Fibroblast of gingiva (primary cell): ENCODE data around the gene ALG14.

Experiments
- DNase-seq: peaks from one replicate; pipeline ENCODE4 v3.0.0-alpha.2; 2011; ENCODE audit warnings: low read depth

ALG14 gene

GRCh38 chr1:94980582-94981574 lies 91.9 kb downstream of the ALG14 start:
- DNase-seq, result peak; percentile 65

GRCh38 chr1:94979656-94980581 lies 92.8 kb downstream of the ALG14 start:
- no peak for DNase-seq

GRCh38 chr1:94979131-94979530 lies 93.6 kb downstream of the ALG14 start:
- DNase-seq, result no peak

- DNase-seq, result no peak
Observed at GRCh38 chr1:94978401-94978800, 94.3 kb downstream of the ALG14 start.

DNA sequence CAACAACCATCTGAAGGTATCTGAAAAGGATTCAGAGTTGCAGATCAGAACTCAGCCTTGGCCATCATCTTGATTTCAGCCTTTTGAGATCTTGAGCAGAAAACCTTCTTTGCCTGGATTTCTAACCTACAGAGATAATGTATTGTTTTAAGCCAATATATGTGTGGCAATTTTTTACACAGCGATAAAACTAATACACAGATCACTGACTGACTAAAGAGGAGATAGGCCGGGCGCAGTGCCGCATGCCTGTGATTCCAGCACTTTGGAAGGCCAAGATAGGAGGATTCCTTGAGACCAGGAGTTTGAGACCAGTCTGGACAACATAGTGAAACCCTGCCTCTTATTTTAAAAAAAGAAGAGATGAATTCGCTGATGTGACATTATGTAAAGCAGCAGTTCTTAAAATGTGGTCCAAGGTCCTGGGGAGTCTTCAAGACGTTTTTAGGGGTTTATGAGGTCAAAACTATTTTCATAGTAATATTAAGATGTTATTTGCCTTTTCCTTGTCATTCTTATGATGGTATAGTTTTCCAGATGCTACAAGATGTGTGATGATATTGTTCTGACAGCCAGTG lies 95.7 kb downstream of the ALG14 start:
- no peak for DNase-seq

DNA sequence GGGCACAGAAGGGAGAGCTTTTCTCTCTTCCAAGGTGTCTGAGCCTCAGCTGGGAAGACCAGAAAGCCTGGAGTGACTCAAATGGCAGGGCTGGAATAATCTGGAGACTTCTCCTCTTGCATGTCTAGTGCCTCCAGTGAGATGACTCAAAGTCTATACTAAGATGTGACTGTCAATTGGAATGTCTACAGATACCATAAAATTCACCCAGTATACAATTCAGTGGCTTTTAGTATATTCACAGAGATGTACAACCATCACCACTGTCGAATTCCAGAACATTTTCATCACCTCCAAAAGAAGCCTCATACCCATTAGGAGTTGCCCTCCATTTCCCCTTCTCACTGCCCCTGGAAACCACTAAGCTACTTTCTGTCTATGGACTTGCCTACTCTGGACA lies 97.9 kb downstream of the ALG14 start:
- peak; percentile 17 for DNase-seq

GRCh38 chr1:94974241-94974640 lies 98.5 kb downstream of the ALG14 start:
- peak; percentile 62 for DNase-seq

GRCh38 chr1:94973309-94973922 lies 99.3 kb downstream of the ALG14 start:
- no peak for DNase-seq

DNA sequence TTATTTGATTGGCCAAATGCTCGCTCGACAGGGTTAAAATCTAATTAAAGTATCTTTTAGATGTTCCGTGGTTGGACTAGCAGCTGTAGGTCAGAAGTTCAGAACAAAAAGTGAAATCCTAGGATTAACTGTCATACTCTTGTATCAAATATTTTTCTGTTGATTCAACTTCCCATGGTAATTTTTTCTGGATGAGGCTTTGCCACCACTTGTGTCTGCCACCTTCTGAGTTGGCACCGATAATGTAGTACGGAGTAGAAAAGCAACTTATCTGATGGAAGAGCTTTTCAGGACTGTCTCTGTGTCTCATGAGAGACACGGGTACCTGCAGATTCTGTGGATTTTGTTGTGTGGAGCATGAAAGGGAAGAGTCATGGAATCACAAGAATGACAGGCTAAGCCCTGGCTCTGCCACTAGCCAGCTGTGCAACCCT lies 101.2 kb downstream of the ALG14 start:
- peak; percentile 42 for DNase-seq

DNA sequence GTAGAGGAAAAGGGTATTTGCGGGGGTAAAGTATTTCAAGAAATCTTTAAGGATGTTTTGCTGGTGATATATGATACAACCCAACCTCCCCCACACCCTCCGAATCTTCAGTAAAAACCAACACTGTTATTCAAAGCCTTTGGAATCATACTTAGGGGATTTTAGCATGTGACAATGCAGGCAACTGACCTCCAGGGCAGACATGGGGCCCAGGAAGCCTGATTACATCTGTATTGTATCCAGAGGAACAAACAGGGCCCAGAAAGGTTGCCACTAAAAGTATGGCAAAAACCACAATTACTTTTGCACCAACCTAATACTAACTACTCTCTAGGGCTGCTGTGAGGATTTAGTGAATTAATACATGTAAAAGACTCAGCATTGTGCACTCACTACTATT lies 102.0 kb downstream of the ALG14 start:
- DNase-seq, result no peak

DNA sequence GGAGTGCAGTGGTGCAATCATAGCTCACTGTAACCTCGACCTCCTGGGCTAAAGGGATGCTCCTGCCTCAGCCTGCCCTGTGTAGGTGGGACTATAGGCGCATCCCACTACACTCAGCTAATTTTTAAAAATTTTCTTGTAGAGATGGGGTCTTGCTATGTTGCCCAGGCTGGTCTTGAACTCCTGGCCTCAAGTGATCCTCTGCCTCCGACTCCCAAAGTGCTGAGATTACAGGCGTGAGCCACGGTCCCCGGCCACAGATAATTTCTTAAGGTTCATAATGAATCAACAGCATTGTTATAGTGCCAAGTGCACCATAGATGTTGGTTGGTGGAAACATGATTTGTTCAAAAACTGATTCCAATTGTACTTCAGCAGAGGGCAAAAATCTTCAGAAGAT lies 103.6 kb downstream of the ALG14 start:
- no peak for DNase-seq

DNA sequence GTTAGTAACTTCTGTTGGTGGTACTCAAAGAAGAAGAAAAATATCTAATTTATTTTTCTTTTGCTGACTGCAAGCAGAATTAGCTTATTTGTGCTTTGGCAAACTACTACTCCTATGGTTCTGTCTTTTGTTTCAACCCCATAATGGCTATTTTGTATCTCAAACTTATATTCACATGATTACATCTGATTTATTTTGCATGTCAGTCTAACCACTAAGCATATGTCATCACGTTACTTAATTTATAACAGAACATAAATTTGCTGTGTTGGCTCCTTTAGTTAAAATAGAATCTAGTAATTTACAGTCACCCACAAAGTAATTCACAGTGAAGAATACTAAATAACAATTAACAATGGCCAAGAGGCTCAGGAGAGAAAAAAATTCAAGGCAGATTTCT lies 106.7 kb downstream of the ALG14 start:
- no peak for DNase-seq

GRCh38 chr1:94963864-94964263 lies 108.9 kb downstream of the ALG14 start:
- no peak for DNase-seq

- peak; percentile 8 for DNase-seq
Observed at GRCh38 chr1:94962409-94963265, 110.1 kb downstream of the ALG14 start.

DNA sequence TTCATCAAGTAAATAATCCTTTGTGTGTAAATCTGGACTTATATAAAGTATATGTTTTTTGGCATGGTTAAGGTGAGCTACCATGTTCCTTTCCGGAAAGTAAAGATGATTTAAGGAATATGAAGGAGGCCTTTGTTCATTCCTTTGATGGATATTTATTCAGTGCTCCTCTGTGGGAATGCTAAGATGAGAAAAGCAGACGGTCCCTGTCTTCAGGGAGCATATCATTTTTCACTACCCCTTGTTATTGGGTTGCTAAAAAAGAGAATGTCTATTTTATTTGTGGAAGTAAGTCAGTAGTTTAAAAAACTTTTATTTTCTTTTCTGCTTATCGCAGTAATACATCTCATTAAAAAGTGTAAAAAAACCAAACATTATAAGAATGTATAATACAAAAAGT lies 110.8 kb downstream of the ALG14 start:
- no peak for DNase-seq

- no peak for DNase-seq
Observed at GRCh38 chr1:94961582-94961981, 111.2 kb downstream of the ALG14 start.

DNA sequence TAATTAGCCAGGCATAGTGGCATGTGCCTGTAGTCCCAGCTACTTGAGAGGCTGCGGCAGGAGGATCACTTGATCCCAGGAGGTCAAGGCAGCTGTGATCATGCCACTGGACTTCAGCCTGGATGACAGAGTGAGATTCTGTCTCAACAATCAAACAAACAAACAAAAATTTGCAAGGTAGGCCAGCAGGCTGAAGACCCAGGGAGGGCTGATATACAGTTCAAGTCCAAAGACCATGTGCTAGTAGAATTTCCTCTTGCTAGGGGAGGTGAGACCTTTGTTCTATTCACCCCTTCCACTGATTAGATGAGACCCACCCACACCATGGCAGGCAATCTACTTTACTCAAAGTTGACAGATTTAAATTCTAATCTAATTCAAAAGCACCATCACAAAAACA lies 114.7 kb downstream of the ALG14 start:
- DNase-seq, result no peak

GRCh38 chr1:94955767-94956632 lies 116.8 kb downstream of the ALG14 start:
- no peak for DNase-seq

DNA sequence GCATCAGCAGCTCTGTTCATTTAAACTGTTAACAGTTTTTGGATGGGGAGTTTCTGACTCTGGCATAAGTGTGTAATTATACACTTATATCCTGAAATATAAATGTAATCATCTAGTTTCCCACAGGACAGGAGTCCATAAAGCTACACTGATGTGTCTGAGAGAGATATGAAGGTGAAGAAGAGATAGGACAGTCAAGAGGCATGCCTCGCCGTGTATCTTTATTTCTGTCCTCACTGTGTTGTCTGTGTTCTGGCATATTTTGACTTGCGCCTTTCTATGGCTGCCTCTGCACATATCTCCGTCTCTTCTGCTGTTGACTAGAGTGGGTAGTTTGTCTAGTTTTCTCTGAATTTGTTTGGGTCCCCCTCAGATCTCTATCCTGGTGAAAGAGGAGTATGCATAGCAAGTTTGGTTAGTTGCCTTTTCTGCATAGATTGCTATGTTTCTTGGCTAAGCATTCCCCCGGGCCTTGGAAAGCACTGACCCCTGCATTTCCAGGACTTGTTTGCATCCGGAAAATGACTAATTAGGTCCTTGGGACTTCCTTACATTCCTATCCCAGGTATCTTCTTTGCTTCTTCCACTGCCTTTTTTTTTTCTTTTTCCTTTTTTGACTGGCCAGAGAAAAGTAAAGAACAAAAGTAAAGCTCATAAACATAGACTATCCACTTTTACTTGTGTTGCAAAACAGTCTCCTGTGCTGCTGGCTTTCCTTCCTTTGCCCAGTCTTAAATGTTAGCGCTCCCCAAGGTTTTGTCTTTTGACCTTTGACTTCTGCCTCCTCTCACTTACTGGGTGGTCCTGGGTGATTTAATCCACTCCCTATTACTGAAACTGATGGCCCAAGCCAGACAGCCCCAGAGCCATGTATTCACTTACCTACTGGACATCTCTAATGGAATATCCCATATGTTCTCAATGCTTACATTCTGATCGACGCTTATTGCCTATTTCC lies 118.2 kb downstream of the ALG14 start:
- DNase-seq, result no peak
